Left renal cortex interstitium (tissue), 4 donors: Measurements from ENCODE around the gene NKPD1. TPM values are rescaled to one million over a fixed set of nuclear protein-coding genes. Genes with fewer than 3 reads are reported as not detected.

Source experiments
- DNase-seq, 4 donors: peaks; one replicate each; pipeline ENCODE4 v3.0.0-alpha.2; 2013; ENCODE audit warnings: low read depth in 4 of 4, low spot score in 2 of 4, missing footprints in 1 of 4
- polyA plus RNA-seq, 4 donors: library from polyadenylated mRNA; unstranded; fragments of 120-200 nt; gene quantifications; one replicate each; pipeline ENCODE4 v1.2.1, GENCODE V29; 2013; ENCODE audit not compliant: insufficient read length in 4 of 4

Gene NKPD1
- polyA plus RNA-seq, 4 donors = 0.13 to 0.39 (median 0.20) TPM

DNA sequence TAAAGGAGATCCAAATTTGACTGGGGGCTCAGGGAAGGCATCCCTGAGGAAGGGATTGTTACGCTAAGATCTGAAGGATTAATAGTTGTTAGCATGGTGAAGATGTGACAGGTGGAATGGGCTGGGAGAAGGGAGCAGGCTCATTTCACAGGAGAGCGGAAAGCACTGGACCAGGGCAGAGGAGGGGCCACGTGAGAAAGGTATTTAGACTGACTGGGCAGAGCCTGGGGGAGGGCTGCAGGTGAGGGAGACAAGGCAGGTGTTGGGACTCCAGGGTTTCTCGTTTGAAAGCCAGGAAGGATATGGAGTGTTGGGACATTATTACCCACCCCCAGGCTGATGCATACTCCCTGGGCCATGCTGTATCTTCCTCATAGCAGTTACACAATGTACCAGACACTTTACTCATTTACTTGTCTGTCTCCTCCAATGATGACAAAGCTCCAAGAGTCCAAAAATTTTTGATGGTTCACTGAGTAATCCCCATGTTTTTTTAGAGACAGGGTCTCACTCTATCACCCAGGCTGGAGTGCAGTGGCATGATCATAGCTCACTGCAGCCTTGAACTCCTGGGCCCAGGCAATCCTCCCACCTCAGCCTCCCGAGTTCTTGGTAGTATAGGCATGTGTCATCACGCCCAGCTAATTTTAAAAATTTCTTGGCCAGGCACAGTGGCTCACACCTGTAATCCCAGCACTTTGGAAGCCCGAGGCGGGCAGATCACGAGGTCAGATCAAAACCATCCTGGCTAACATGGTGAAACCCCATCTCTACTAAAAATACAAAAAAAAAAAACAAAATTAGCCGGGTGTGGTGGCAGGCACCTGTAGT lies 14.9 kb upstream of the NKPD1 start:
- no peak for DNase-seq

DNA sequence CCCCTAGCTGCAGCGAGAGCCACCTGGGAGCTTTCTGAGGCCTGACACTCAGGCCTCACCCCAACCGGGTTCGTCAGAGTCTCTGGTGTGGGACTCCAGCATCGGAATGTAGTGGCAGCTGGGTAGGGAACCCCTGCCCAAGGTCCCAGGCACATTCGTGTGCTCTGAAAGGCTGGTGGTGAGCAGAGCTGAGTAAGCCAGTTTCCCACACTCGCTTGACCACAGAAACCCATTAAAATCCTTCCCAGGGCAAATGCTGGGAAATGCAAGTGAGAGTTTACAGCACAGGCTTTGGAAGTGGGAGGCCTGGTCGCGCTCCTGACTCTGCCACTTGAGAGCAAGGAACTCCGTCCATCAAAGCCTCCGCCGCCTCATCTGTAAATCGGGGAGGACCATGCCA lies 13.0 kb upstream of the NKPD1 start:
- DNase-seq = no peak

DNA sequence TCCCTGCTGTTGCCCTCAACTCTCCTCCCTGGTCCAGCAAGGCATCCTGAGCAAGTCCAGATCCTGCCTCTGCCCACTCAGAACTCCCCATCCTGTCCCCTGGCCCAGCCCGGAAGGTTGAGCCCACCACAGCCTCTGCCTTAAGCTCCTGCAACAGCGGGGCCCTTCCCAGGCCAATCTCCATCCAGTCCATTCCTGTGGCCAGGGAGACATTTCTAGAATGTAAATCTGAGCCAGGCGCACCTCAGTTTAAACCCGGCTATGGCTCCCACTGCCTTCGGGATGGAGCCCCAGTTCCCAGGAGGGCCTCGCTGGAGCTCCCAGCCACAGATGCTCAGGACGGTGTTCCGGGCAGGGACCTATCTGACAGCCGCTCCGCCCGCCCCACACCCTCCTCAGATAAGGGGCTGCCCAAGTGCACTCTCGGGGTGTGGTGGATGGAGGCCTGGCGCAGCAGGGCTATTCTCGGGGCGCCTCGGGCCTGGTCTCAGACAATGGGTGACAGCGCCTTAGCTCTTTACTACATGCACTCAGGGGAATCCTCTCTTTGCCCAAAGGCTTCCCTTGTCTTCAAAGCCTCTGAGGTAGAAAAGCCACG lies 11.9 kb upstream of the NKPD1 start:
- DNase-seq = no peak

DNA sequence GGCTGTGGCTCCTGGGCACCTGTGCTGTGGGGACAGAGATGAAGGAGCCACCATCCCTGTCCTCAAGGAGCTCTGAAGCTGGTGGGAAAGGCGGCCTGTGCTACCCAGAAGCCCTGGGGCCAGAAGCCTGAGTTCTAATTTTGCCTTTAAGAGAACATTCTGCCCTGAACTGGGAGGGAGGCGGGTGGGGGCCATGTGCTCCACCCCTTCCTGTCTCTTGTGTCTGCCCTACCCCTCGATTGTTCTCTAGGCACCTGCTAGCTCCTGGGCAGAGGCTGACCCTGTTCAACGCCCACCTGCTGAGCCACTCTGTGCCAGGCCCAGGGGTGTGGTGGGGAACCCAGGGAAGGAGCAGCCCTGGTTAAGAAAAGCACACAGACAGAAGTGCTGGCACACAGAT lies 11.4 kb upstream of the NKPD1 start:
- no peak for DNase-seq

DNA sequence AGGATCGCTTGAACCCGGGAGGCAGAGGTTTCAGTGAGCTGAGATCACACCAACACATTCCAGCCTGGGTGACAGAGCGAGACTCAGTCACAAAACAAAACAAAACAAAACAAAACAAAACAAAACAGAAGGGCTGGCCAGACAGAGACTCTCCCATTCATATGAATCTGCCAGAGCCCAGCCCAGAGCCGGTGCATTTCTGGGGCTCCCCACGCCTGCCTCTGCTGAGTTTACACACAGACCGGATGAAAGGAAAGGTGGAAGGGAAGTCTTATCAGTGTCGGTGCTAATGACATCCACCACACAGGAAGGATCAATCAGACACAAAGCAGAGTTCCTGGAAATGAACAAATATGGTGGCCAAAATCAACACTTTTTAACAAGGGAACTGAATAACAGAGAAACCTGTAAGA lies 10.4 kb upstream of the NKPD1 start:
- DNase-seq = no peak

DNA sequence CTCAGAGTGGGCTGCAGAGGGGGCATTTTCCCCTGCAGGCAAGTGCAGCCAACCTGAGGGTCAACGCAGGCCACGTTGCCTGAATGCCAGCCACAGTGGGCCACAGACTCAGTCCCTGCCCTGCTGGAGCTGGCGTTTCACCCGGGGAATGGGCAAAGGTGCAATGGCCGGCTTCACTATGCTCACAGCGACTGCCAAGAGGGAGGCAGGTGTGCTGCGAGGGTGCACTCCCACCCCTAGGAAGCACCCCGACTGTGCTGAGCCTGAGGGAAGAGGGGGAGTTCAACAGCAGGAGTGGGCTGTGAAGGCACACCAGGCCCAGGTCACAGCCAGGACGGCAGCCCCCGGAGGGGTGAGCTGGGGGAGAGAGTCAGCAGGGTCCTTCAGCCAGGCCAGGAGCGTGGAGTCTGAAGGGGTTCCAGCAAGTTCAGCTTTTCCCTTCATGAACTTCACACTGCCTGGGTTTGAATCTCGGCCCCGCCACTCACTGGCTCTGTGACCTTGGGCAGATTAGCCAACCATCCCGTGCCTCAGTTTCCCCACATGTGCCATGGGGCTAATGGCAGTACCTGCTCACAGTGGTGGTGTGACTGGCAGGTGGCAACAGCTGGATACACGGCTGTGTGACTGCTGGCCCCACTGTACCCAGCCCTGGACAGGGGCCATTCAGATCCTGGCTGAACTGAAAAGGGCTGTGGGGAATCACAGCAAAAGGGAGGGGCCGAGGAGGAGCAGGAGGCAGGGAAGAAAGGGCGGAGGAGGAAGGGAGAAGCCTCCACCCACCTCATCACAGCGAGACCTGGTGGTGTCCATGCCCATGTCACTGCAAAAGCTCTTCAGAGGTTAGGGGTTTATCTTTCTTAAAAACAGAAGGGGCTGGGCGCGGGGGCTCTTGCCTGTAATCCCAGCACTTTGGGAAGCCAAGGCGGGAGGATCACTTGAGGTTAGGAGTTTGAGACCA lies 9.6 kb upstream of the NKPD1 start:
- no peak for DNase-seq

DNA sequence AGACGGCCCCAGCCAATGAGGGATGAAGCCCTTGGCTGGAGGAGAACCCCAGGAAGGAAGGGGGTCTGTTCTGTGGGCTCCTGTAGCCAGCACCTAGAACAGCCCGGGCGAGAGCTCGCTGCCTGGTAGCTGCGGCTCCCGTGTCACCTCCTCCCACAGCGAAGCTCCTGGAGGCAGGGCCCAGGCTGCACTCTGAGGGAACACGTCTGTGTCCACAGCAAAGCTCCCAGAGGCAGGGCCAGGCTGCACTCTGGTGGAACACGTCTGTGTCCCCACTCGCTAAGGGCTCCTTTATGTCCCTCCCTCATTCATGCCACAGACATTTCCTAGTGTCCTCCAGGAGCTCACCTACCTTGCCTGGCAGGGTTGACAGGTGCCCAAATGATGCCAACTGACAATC lies 8.8 kb upstream of the NKPD1 start:
- no peak for DNase-seq

DNA sequence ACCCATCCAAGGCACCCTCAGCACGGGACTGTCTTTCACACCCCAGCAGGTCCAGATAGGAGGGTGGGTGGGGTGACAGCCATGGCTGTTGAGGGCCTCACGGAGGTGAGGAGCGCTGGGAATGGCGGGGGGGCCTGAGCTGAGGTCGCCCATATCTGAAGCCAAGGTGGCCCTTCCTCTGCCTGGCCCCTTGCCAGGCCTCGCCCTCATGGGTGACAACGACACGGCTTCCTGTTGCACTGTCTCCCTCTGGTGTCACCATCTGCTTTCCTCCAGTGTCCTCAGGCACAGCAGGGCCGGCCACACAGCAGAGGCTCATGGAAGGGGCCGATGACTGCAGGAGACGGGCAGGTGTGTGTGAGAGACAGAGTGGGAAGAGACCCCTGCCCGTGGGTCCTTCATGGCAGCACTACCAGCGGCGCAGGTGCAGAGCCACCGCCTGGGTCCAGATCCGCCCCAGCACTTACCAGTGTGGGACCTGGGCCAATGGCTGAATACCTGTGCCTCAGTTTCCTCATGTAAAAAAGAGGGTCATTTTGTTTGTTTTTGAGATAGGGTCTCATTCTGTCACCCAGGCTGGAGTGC lies 8.1 kb upstream of the NKPD1 start:
- no peak for DNase-seq

DNA sequence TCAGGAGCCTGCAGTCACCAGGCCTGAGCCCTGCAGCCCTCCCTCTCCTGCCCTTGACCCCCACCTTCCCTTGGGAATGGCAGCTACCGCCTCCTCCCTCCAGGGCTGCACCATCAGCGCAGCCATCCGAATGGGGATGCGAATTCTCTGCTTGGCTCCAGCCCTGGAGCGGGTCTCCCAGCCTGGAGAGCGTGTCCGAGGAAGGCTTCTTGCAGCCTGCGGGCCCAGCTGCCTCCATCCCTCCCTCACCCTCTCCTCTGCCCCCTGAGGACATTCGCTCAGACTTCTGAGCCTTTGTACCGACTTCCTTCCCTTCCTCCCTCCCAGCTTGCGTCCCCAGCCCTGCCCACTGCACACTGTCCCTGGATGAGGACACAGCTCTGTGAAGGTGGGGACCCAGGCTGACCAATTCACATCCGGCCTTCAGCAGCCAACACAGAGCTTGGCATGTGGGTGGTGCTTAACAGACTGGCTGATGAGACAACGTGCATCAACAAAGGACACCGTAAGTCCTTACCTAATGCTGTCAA lies 6.0 kb upstream of the NKPD1 start:
- no peak for DNase-seq

DNA sequence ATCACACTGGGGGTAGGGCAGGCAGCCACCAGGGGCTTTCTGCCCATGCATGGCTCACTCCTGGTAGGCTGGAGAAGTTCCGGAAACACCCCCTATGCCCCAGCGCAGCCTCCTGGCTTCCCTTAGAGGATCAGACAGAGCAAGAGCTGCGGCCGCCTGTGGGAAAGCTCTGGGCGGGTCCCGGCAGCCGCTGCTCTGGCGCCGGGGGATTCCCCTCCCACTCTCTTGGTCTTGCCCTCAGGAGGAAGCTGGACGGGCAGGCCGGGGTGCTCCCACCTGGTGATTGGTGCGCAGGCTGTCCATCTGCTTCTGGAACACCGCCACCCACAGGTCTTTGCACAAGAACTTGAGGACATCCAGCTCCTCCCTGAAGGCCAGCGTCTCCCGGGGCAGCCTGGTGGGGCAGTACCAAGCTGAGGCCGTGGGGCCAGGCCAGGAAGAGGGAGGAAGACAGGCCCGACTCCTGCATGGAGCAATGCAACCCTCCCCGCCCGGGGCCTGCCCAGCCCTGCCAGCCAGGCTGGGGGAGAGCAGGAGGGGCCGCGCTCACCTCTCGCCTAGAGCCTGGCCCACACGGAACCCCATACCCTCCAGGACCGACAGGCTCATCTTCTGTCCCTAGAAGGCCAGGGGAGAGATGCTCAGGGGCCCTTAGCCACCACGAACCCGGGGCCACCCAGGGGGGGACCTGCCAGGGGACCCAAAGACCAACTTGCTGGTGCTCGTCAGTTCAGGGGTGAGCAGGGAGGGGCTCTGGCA lies 4.0 kb upstream of the NKPD1 start:
- no peak for DNase-seq

DNA sequence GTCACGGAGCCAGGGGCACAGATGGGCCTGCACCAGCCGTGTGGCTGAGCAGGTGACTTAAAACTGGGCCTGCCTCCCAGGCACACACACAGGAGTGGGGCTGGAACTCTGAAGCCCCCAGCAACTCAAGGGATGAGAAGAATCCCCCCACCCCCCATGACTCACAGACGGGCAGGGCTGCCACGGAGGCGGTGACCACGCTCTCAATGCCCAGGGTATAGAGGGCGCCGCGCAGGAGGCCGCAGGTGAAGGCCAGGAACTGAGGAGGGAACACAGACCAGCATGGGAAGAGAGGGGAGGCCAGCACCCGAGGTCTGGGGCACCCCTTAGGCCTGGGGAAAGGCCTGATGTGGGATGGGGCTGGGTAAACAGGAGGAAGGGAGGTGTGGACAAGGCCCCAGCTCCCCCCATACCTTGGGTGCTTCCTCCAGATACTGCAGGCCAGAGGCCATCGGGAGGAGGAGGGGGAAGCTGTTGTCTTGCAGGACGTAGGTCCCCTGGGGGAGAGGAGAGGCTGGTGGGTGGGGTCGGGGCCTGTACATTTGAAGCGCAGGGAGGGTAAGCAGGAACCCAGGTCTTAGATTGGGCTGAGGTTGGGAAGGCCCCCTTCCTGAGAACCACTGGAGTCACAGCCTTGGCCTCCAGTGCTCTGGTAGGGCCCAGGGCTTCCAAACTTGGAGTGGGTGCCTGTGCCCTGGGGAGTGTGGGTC lies 3.1 kb upstream of the NKPD1 start:
- DNase-seq = no peak

DNA sequence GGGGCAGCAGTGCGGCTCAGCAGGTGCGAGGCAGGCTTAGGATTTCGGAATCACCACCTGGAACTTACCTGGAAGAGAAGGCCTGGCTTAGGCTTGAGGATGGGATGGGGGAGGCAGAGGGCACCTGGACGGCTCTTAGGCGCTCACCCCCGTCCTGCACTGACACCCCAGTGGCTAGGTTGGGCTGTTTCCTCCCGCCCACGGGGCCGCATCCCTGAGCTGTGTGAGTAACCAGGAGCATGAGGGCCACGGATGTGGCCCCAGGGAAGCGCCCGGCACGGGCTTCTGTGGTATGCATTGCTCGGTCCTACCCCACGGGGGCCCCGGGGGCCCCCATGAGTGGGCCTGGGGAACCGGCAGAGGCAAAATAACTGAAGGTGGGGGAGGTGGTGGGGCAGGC lies 2.4 kb upstream of the NKPD1 start:
- DNase-seq = no peak

DNA sequence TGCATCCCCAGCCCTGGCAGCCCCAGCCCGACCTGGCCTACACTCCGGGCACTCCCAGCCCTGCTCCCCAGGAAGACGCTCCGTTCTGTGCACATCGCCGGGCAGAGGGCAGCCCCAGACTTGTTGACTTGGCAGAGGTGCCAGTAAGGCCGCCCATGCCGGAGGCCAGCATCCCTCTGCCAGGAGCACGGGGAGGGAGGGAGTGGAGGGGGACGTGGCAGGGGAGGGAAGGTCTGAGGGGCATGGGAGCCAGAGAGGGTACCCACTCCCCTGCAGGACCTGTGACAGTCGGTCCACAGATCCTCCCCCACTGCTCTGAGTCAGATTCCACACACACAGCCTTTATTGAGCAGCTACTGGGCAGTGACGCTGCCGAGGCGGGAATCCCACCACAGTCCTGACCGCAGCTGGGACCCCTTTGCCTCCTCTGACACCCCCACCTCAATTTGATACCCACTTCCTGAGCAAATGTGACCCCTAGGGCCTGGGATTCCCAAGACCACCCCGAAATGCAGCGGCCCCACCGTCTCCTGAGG lies 1.9 kb upstream of the NKPD1 start:
- no peak for DNase-seq

DNA sequence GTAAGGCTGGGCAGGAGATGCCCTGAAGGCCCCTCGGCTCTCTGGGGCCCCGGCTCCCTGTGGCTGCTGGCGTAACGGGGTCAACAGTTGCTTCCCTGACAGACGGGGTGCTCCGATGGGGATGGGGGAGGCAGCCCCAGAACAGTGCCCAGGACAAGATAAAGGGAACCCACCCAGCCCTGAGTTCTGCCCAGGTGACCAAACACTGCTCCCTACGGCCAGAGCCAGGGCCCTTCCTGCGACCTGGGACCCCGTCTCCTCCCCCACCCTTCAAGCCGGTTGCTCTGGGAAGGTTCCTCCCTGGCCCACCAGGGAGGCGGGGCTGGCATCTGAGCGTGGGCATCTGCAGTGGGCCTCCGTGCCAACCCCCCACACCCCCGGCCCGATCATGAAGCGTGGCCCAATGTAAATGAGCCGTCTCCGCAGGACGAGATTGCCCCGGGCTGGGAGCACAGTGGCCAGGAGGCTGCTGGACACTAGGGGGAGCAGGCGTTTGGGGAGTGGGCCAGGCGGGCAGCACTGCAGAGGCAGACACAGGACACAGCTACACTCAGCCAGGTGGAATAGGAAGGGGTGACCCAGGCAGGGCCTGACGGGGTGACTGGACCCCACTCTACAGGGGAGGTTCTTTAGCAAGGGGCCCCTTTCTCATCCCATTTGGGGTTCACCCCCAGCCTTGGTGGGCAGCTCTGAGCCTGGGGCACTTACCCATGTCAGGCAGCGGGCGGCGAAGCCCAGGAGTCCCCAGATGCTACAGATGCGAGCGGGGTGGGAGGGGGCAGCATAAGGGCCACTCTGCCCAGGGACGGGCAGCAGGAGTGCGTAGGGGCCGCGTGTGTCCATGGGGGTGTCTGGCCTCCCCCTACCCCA lies 1.2 kb upstream of the NKPD1 start:
- peak in 1 of 4 donors; percentile 16 for DNase-seq

DNA sequence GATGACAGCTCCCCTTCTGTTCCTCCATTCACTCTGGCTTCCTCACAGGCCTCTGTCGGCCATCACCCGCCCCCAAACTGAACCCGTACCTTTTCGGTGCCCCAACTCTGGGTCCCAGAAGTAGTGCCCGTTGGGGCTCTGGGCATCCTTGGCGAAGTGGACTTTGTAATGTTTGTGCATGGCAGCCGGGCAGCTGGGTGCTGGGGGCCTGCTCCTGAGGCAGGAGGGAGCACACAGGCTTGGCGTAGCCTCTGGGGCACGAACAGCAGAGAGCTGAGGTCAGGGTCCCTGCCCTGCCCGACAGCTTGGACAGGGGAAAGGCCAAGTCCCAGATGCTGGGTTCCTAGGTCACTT lies 834 bp downstream of the NKPD1 start:
- DNase-seq = no peak

DNA sequence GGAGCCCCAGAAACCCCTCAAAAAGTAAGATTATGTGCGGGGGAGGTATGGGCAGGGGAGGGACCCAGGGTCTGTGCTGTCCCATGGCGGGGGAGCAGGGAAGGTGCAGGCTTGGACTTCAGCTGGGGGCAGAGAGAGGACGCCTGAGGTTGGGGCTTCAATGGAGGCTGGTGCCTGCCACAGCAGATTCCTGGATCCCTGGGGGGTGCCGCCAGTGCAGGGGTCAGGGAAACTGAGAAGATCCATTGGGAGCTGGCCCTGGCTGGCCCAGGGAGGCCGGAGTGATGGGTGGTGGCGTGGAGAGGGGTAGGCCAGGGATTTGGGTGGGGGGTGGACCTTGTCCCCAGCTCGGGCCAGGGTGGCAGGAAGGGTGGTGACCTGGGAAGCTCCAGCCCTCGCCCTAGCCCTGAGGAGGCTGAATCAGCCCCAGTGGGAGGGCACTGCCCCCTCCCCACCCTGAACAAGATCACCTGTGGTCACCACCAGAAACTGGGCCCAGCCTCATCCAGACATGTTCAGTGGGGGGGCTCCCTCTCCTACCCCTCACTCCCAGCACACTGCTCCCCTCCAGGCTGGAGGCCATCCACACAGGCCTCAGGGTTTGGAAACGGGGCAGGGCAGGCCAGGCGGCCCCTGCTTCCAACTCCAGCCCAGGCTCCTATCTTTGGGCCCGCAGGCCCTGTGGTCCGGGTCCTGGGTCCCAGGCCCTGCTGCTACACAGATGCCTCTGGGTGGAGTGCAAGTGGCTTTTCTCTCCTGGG lies 1.4 kb downstream of the NKPD1 start:
- no peak for DNase-seq

DNA sequence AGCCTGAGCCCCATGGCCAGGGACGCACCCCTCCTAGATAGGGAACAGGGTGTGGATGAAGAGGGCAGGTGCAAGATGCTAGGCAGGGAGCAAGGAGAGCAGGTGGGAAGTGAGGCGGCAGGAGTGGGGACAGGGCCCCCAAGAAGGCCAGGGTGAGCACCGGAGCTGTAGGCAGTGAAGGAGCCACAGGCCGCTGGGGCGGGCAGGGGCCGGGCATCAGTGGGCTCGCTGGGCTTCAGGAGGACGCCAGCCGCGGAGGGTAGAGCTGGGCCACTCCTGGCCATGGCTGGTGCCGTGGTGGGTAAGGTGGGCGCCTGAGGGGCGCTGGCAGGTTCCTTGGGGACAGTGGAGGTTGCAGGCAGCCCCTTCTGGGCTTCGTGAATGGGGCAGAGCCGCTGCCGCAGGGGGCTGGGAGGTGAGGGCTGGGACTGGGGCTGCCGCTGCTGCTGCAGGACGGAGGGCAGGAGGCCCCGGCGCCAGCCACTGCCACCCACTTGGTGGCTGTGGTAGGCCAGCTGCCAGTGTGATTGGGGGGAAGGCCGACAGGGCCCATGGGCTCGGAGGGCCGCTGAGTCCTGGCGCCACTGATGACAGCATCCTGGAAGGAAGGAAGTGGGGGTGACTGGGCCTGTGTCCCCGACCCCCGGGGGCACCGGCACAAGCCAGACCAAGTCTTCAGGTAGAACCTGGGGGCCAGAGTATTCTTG lies 2.1 kb downstream of the NKPD1 start:
- no peak for DNase-seq
